NB4 (cell line): ENCODE data around the gene TMEM131L.

Experiments used
- MAX ChIP-seq: IDR thresholded peaks from 2 replicates; pipeline ENCODE4 v1.6.1; 2011; ENCODE audit warnings: low read depth, low read length
- MYC ChIP-seq: IDR thresholded peaks from 2 replicates; pipeline ENCODE4 v1.6.1; 2011; ENCODE audit warnings: low read depth, low read length
- POLR2A ChIP-seq: IDR thresholded peaks from 2 replicates; pipeline ENCODE4 v1.6.1; 2011; ENCODE audit warnings: mild to moderate bottlenecking; ENCODE audit not compliant: insufficient read length; ENCODE audit errors: extremely low read depth
- TF ChIP-seq, protein P1 (sequence below): IDR thresholded peaks from one replicate; pipeline ENCODE4 v1.5.1; 2012; ENCODE audit warnings: low read depth, low read length

- TF ChIP-seq POLR2A = no peak
- TF ChIP-seq, protein P1, sequence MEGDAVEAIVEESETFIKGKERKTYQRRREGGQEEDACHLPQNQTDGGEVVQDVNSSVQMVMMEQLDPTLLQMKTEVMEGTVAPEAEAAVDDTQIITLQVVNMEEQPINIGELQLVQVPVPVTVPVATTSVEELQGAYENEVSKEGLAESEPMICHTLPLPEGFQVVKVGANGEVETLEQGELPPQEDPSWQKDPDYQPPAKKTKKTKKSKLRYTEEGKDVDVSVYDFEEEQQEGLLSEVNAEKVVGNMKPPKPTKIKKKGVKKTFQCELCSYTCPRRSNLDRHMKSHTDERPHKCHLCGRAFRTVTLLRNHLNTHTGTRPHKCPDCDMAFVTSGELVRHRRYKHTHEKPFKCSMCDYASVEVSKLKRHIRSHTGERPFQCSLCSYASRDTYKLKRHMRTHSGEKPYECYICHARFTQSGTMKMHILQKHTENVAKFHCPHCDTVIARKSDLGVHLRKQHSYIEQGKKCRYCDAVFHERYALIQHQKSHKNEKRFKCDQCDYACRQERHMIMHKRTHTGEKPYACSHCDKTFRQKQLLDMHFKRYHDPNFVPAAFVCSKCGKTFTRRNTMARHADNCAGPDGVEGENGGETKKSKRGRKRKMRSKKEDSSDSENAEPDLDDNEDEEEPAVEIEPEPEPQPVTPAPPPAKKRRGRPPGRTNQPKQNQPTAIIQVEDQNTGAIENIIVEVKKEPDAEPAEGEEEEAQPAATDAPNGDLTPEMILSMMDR = no peak
- no peak for TF ChIP-seq MAX
- TF ChIP-seq MYC = no peak
These were observed 172.8 kb downstream of the TMEM131L start for GRCh38 chr4:153638999-153639398.
